PC-3 (cell line): ENCODE measurements around the gene CLPTM1L.

Experiments
- EZH2 ChIP-seq: fragments of 300-600 bp; sonication (generic); IDR thresholded peaks from one replicate; pipeline ENCODE4 v1.6.1; 2017; ENCODE audit warnings: antibody characterized with exemption, mild to moderate bottlenecking, low read length; ENCODE audit not compliant: unreplicated experiment
- EZH2phosphoT487 ChIP-seq: fragments of 300-600 bp; sonication (generic); IDR thresholded peaks from 2 replicates; pipeline ENCODE4 v1.6.1; 2018; ENCODE audit warnings: mild to moderate bottlenecking, antibody characterized with exemption, low read length, borderline replicate concordance
- TF ChIP-seq, protein P1 (sequence below): fragments of 300-600 bp; sonication (generic); conservative IDR thresholded peaks from 2 replicates; pipeline ENCODE4 v1.5.1; 2017; ENCODE audit warnings: antibody characterized with exemption, low read depth, mild to moderate bottlenecking, low read length

DNA sequence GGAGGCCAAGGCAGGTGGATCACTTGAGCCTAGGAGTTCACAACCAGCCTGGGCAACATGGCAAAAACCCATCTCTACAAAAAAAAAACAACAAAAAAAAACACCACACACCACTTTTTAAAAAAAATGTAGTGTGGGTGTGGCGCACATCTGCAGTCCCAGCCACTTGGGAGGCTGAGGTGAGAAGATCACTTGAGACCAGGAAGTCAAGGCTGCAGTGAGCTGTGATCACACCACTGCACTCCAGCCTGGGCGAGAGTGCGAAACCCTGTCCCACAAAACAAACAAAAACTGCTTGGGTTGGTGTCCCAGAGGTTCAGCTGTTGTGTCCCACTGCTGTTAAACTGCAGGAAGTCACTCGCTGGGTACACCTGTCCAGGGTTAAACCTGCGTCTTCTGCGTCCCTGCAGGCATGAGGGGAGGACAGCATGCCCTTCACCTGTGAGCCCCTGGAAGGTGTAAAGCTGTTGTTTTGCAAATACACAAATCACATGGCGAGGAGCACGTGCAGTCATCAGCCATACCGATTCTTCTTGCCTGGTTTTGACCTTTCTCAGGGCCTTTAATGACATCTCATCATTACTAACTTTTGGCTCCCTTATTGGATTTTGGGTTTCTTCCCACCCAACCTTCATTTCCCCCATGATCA, 29.3 kb upstream of the CLPTM1L start:
- TF ChIP-seq, protein P1, sequence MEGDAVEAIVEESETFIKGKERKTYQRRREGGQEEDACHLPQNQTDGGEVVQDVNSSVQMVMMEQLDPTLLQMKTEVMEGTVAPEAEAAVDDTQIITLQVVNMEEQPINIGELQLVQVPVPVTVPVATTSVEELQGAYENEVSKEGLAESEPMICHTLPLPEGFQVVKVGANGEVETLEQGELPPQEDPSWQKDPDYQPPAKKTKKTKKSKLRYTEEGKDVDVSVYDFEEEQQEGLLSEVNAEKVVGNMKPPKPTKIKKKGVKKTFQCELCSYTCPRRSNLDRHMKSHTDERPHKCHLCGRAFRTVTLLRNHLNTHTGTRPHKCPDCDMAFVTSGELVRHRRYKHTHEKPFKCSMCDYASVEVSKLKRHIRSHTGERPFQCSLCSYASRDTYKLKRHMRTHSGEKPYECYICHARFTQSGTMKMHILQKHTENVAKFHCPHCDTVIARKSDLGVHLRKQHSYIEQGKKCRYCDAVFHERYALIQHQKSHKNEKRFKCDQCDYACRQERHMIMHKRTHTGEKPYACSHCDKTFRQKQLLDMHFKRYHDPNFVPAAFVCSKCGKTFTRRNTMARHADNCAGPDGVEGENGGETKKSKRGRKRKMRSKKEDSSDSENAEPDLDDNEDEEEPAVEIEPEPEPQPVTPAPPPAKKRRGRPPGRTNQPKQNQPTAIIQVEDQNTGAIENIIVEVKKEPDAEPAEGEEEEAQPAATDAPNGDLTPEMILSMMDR = no peak
- TF ChIP-seq EZH2 (no peak), EZH2phosphoT487 (no peak)
